SJSA1 (cell line): ENCODE results near the gene GFOD1. TPM values are rescaled to one million over a fixed set of nuclear protein-coding genes. Genes with fewer than 3 reads are reported as not detected.
"Not testable (repeated sequence)": the region's sequence is repeated elsewhere in the genome, so short reads cannot be mapped to it uniquely, and the experiment has no call there.

ENCODE experiments used
- DNase-seq, 2 experiments: peaks; one replicate each; pipeline ENCODE4 v3.0.0-alpha.2; 2015 to 2020; ENCODE audit warnings: low spot score in 2 of 2, low read depth in 1 of 2
- H3K27ac ChIP-seq: fragments of 250-450 bp; sonication (Bioruptor Pico); 2 replicates; pipeline ENCODE4 v1.5.1; 2020; ENCODE audit warnings: mild to moderate bottlenecking, moderate library complexity
- H3K27me3 ChIP-seq: fragments of 250-450 bp; sonication (Bioruptor Pico); replicated peaks from 2 replicates; pipeline ENCODE4 v1.5.1; 2020; ENCODE audit warnings: mild to moderate bottlenecking, moderate library complexity
- H3K36me3 ChIP-seq: fragments of 250-450 bp; sonication (Bioruptor Pico); 2 replicates; pipeline ENCODE4 v1.5.1; 2020; ENCODE audit warnings: mild to moderate bottlenecking
- H3K4me1 ChIP-seq: fragments of 250-450 bp; sonication (Bioruptor Pico); replicated peaks from 2 replicates; pipeline ENCODE4 v1.6.1; 2021; ENCODE audit warnings: mild to moderate bottlenecking
- H3K4me3 ChIP-seq: fragments of 250-450 bp; sonication (Bioruptor Pico); 2 replicates; pipeline ENCODE4 v1.5.1; 2020; ENCODE audit warnings: mild to moderate bottlenecking
- H3K9me3 ChIP-seq: fragments of 250-450 bp; sonication (Bioruptor Pico); replicated peaks from 2 replicates; pipeline ENCODE4 v1.5.1; 2020; ENCODE audit warnings: mild to moderate bottlenecking
- total RNA-seq: library from RNA; depleted of rRNA; stranded (reverse); fragments of >200 nt; shearing (Covaris generic); gene quantifications from 2 replicates; pipeline ENCODE4 v1.2.3, GENCODE V29; 2014

The GFOD1 gene
- total RNA-seq, 1 experiment from 2014 or later: 10.8 TPM

- Histone ChIP-seq H3K4me1 (peaks cover 8% of the 10 kb centered on the region), H3K27me3 (no peaks in the 10 kb centered on the region), H3K27ac (peak overlapping the region; percentile 4; the same call in 1 of the 2 replicates), H3K36me3 (no peaks in the 10 kb centered on the region), H3K9me3 (no peaks in the 10 kb centered on the region), H3K4me3 (no peak overlapping the region)
- DNase-seq: peak; percentile 34 to 58
Measured at GRCh38 chr6:13395272-13396237, 91.8 kb downstream of the GFOD1 start.

- H3K27me3 ChIP-seq: no peaks in the 10 kb centered on the region
- H3K9me3 ChIP-seq: no peaks in the 10 kb centered on the region
- H3K4me3 ChIP-seq: no peak overlapping the region
- H3K27ac ChIP-seq: no peak overlapping the region
- peaks cover 8% of the 10 kb centered on the region for H3K4me1 ChIP-seq
- DNase-seq: no peak
- no peaks in the 10 kb centered on the region for H3K36me3 ChIP-seq
Measured at GRCh38 chr6:13392462-13392861, 94.9 kb downstream of the GFOD1 start.

GRCh38 chr6:13391537-13391936 lies 95.9 kb downstream of the GFOD1 start:
- no peak overlapping the region for H3K4me3 ChIP-seq
- no peak for DNase-seq

GRCh38 chr6:13390658-13391057 lies 96.7 kb downstream of the GFOD1 start:
- DNase-seq: no peak
- H3K27me3 ChIP-seq: no peaks in the 10 kb centered on the region

More at GRCh38 chr6:13391537-13391936, 95.9 kb downstream of the GFOD1 start:
- Histone ChIP-seq H3K27me3 (no peaks in the 10 kb centered on the region), H3K4me1 (peaks cover 8% of the 10 kb centered on the region), H3K9me3 (no peaks in the 10 kb centered on the region), H3K27ac (no peak overlapping the region), H3K36me3 (no peaks in the 10 kb centered on the region)

GRCh38 chr6:13389237-13389636 lies 98.2 kb downstream of the GFOD1 start:
- DNase-seq, H3K4me1 ChIP-seq, H3K4me3 ChIP-seq, H3K9me3 ChIP-seq, H3K27me3 ChIP-seq, H3K36me3 ChIP-seq, H3K27ac ChIP-seq: not testable (repeated sequence)

More at GRCh38 chr6:13390658-13391057, 96.7 kb downstream of the GFOD1 start:
- Histone ChIP-seq H3K4me1 (peaks cover 7% of the 10 kb centered on the region), H3K27ac (no peak overlapping the region), H3K9me3 (no peaks in the 10 kb centered on the region), H3K36me3 (no peaks in the 10 kb centered on the region), H3K4me3 (no peak overlapping the region)

- H3K27me3 ChIP-seq: not testable (repeated sequence)
Measured at GRCh38 chr6:13388769-13389168, 98.6 kb downstream of the GFOD1 start.

GRCh38 chr6:13384966-13385365 lies 102.4 kb downstream of the GFOD1 start:
- DNase-seq: no peak
- Histone ChIP-seq H3K4me3 (no peak overlapping the region), H3K9me3 (no peaks in the 10 kb centered on the region), H3K36me3 (no peaks in the 10 kb centered on the region; the same call in 1 of the 2 replicates), H3K27ac (no peak overlapping the region), H3K27me3 (no peaks in the 10 kb centered on the region), H3K4me1 (peaks cover 6% of the 10 kb centered on the region; the same call in 1 of the 2 replicates)

More at GRCh38 chr6:13388769-13389168, 98.6 kb downstream of the GFOD1 start:
- H3K27ac ChIP-seq, H3K36me3 ChIP-seq, H3K9me3 ChIP-seq, DNase-seq, H3K4me3 ChIP-seq, H3K4me1 ChIP-seq: not testable (repeated sequence)

- Histone ChIP-seq H3K9me3 (no peaks in the 10 kb centered on the region), H3K36me3 (no peaks in the 10 kb centered on the region; the same call in 1 of the 2 replicates), H3K4me3 (no peak overlapping the region), H3K27me3 (no peaks in the 10 kb centered on the region), H3K4me1 (peaks cover 6% of the 10 kb centered on the region; the same call in 1 of the 2 replicates), H3K27ac (no peak overlapping the region)
- DNase-seq: no peak
Measured at GRCh38 chr6:13384506-13384905, 102.9 kb downstream of the GFOD1 start.

GRCh38 chr6:13383328-13384163 lies 103.9 kb downstream of the GFOD1 start:
- H3K27me3 ChIP-seq: no peaks in the 10 kb centered on the region
- no peaks in the 10 kb centered on the region for H3K9me3 ChIP-seq
- no peak overlapping the region for H3K27ac ChIP-seq
- peak in 1 of 2 experiments; percentile 12 for DNase-seq
- H3K4me3 ChIP-seq: no peak overlapping the region
- no peaks in the 10 kb centered on the region; the same call in 1 of the 2 replicates for H3K36me3 ChIP-seq
- H3K4me1 ChIP-seq: peaks cover 6% of the 10 kb centered on the region; the same call in 1 of the 2 replicates

- Histone ChIP-seq H3K4me3 (no peak overlapping the region), H3K27me3 (no peaks in the 10 kb centered on the region), H3K27ac (no peak overlapping the region), H3K9me3 (no peaks in the 10 kb centered on the region), H3K4me1 (peaks cover 6% of the 10 kb centered on the region; the same call in 1 of the 2 replicates), H3K36me3 (no peaks in the 10 kb centered on the region; the same call in 1 of the 2 replicates)
- DNase-seq: no peak
Measured at GRCh38 chr6:13380761-13381160, 106.6 kb downstream of the GFOD1 start.

- Histone ChIP-seq H3K36me3 (no peaks in the 10 kb centered on the region; the same call in 1 of the 2 replicates), H3K27me3 (no peaks in the 10 kb centered on the region), H3K9me3 (no peaks in the 10 kb centered on the region), H3K27ac (no peak overlapping the region), H3K4me3 (no peak overlapping the region), H3K4me1 (peaks cover 6% of the 10 kb centered on the region; the same call in 1 of the 2 replicates)
- no peak for DNase-seq
Measured at GRCh38 chr6:13378669-13379590, 108.5 kb downstream of the GFOD1 start.

- Histone ChIP-seq H3K4me1 (peaks cover 8% of the 10 kb centered on the region), H3K9me3 (no peaks in the 10 kb centered on the region), H3K36me3 (no peaks in the 10 kb centered on the region), H3K27me3 (no peaks in the 10 kb centered on the region), H3K4me3 (no peak overlapping the region), H3K27ac (no peak overlapping the region)
- DNase-seq: no peak
Measured at GRCh38 chr6:13377054-13377758, 110.2 kb downstream of the GFOD1 start.
